ENCODE measurements around the gene SYNGR1.

GRCh38 chr22:39309881-39310714 is 39.7 kb upstream of the SYNGR1 start:
- TF ChIP-seq POLR2A (IDR thresholded peaks at IDR 0.05) (no peak), POLR2AphosphoS5 (IDR thresholded peaks at IDR 0.05) (no peak)
- TF ChIP-seq, protein P1, sequence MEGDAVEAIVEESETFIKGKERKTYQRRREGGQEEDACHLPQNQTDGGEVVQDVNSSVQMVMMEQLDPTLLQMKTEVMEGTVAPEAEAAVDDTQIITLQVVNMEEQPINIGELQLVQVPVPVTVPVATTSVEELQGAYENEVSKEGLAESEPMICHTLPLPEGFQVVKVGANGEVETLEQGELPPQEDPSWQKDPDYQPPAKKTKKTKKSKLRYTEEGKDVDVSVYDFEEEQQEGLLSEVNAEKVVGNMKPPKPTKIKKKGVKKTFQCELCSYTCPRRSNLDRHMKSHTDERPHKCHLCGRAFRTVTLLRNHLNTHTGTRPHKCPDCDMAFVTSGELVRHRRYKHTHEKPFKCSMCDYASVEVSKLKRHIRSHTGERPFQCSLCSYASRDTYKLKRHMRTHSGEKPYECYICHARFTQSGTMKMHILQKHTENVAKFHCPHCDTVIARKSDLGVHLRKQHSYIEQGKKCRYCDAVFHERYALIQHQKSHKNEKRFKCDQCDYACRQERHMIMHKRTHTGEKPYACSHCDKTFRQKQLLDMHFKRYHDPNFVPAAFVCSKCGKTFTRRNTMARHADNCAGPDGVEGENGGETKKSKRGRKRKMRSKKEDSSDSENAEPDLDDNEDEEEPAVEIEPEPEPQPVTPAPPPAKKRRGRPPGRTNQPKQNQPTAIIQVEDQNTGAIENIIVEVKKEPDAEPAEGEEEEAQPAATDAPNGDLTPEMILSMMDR (IDR thresholded peaks at IDR 0.05): no peak

All from stomach (tissue), 4 donors.